Testis (tissue), 2 donors: ENCODE data around the gene VAT1.

Experiments used
- CTCF ChIP-seq, 3 experiments: fragments of 450-650 bp in 2 of 3; fragments of 200-600 bp in 1 of 3; sonication (generic) in 1 of 3; IDR thresholded peaks; one replicate each; pipeline ENCODE4 v1.5.1; 2016 to 2019; ENCODE audit warnings: antibody characterized with exemption in 3 of 3, mild to moderate bottlenecking in 2 of 3, moderate library complexity in 1 of 3
- POLR2A ChIP-seq: fragments of 450-650 bp; IDR thresholded peaks from one replicate; pipeline ENCODE4 v1.6.1; 2017; ENCODE audit warnings: antibody characterized with exemption, mild to moderate bottlenecking, moderate library complexity

- TF ChIP-seq CTCF (IDR thresholded peaks at IDR 0.05), result no peak
- TF ChIP-seq POLR2A, result no peak
These were observed 21.1 kb upstream of the VAT1 start for GRCh38 chr17:43043307-43043706.
